Measurements from ENCODE around the gene ABHD6.

ABHD6 gene

GRCh38 chr3:58324391-58325390 is 87.1 kb downstream of the ABHD6 start:
- peak overlapping the region; percentile 45 for H3K4me3 Mint-ChIP-seq
- DNase-seq, result no peak
- no peaks in the 10 kb centered on the region for H3K27me3 Mint-ChIP-seq
- no peaks in the 10 kb centered on the region for H3K9me3 Mint-ChIP-seq
- ATAC-seq, result peak; percentile 70
- peaks cover 45% of the 10 kb centered on the region for H3K4me1 Mint-ChIP-seq
- peaks cover 9% of the 10 kb centered on the region for H3K36me3 Mint-ChIP-seq (ENCODE audit: low read depth)
- H3K27ac Mint-ChIP-seq, result peak overlapping the region; percentile 91

- H3K4me3 Mint-ChIP-seq, result no peak overlapping the region
- peaks cover 45% of the 10 kb centered on the region for H3K4me1 Mint-ChIP-seq
- no peaks in the 10 kb centered on the region for H3K9me3 Mint-ChIP-seq
- H3K36me3 Mint-ChIP-seq (ENCODE audit: low read depth), result peaks cover 6% of the 10 kb centered on the region
- peak overlapping the region; percentile 91 for H3K27ac Mint-ChIP-seq
- no peaks in the 10 kb centered on the region for H3K27me3 Mint-ChIP-seq
- no peak for DNase-seq
- ATAC-seq, result no peak
Measured at GRCh38 chr3:58325525-58325992, 88.0 kb downstream of the ABHD6 start.

GRCh38 chr3:58326267-58326900 is 88.8 kb downstream of the ABHD6 start:
- no peak overlapping the region for H3K4me3 Mint-ChIP-seq
- no peak for ATAC-seq

GRCh38 chr3:58329150-58329921 is 91.7 kb downstream of the ABHD6 start:
- Mint-ChIP-seq H3K4me1 (peaks cover 39% of the 10 kb centered on the region), H3K27ac (no peak overlapping the region), H3K4me3 (no peak overlapping the region), H3K9me3 (no peaks in the 10 kb centered on the region), H3K27me3 (no peaks in the 10 kb centered on the region), H3K36me3 (ENCODE audit: low read depth) (no peaks in the 10 kb centered on the region)
- ATAC-seq (no peak), DNase-seq (no peak)

More at GRCh38 chr3:58326267-58326900, 88.8 kb downstream of the ABHD6 start:
- H3K27me3 Mint-ChIP-seq, result no peaks in the 10 kb centered on the region
- no peaks in the 10 kb centered on the region for H3K36me3 Mint-ChIP-seq (ENCODE audit: low read depth)
- no peaks in the 10 kb centered on the region for H3K9me3 Mint-ChIP-seq
- DNase-seq, result no peak
- H3K4me1 Mint-ChIP-seq, result peaks cover 41% of the 10 kb centered on the region
- no peak overlapping the region for H3K27ac Mint-ChIP-seq

GRCh38 chr3:58329922-58330413 is 92.4 kb downstream of the ABHD6 start:
- peaks cover 38% of the 10 kb centered on the region for H3K4me1 Mint-ChIP-seq
- DNase-seq (no peak), ATAC-seq (no peak)
- H3K9me3 Mint-ChIP-seq, result no peaks in the 10 kb centered on the region
- no peaks in the 10 kb centered on the region for H3K36me3 Mint-ChIP-seq (ENCODE audit: low read depth)
- no peaks in the 10 kb centered on the region for H3K27me3 Mint-ChIP-seq
- H3K4me3 Mint-ChIP-seq, result no peak overlapping the region
- no peak overlapping the region for H3K27ac Mint-ChIP-seq

- H3K4me1 Mint-ChIP-seq, result peaks cover 41% of the 10 kb centered on the region
- no peaks in the 10 kb centered on the region for H3K9me3 Mint-ChIP-seq
- peak overlapping the region; percentile 97 for H3K4me3 Mint-ChIP-seq
- peak overlapping the region; percentile 60 for H3K27ac Mint-ChIP-seq
- DNase-seq, result no peak
- no peak for ATAC-seq
- no peaks in the 10 kb centered on the region for H3K27me3 Mint-ChIP-seq
- peaks cover 8% of the 10 kb centered on the region for H3K36me3 Mint-ChIP-seq (ENCODE audit: low read depth)
Measured at GRCh38 chr3:58331593-58332152, 94.1 kb downstream of the ABHD6 start.

DNA sequence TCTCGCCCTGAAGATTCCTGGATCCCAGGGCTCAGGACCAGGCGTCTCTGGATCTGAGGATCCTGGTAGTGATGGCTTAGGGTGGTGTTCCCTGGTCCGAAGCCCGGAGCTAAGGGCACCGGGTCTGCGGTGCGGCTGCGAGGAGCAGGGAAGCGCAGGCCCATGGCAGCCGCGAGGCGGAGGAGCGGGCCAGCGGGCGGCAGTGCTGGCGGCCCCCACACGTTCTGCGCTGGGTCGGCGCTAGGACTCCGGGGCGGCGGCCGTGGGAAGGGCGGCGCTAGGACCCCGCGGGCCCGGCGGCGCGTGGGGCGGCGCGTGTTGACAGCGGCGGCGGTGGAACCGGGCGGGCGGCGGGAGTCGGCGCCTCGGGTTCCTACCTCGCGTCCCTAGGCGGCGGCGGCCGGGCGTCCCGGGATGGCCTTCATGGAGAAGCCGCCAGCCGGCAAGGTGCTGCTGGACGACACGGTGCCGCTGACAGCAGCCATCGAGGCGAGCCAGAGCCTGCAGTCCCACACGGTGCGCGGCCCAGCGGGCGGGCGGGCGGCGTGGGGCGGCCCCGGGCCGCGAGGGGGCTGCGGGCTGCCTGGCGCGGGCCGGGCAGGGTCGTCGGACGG is 95.1 kb downstream of the ABHD6 start, which contains the start of gene PXK:
TSS of gene PXK (plus strand) at position 318 of the 614 bp plus-strand sequence. CDS start at position 415, 97 bp downstream.
- H3K4me1 Mint-ChIP-seq, result peaks cover 43% of the 10 kb centered on the region
- H3K27ac Mint-ChIP-seq, result peak within 1 kb of the TSS; percentile 89
- H3K9me3 Mint-ChIP-seq, result no peaks in the 10 kb centered on the region
- ATAC-seq (peak; percentile 89), DNase-seq (peak; percentile 84)
- peaks cover 8% of the 10 kb centered on the region for H3K36me3 Mint-ChIP-seq (ENCODE audit: low read depth)
- no peaks in the 10 kb centered on the region for H3K27me3 Mint-ChIP-seq
- peak within 1 kb of the TSS; percentile 97 for H3K4me3 Mint-ChIP-seq

DNA sequence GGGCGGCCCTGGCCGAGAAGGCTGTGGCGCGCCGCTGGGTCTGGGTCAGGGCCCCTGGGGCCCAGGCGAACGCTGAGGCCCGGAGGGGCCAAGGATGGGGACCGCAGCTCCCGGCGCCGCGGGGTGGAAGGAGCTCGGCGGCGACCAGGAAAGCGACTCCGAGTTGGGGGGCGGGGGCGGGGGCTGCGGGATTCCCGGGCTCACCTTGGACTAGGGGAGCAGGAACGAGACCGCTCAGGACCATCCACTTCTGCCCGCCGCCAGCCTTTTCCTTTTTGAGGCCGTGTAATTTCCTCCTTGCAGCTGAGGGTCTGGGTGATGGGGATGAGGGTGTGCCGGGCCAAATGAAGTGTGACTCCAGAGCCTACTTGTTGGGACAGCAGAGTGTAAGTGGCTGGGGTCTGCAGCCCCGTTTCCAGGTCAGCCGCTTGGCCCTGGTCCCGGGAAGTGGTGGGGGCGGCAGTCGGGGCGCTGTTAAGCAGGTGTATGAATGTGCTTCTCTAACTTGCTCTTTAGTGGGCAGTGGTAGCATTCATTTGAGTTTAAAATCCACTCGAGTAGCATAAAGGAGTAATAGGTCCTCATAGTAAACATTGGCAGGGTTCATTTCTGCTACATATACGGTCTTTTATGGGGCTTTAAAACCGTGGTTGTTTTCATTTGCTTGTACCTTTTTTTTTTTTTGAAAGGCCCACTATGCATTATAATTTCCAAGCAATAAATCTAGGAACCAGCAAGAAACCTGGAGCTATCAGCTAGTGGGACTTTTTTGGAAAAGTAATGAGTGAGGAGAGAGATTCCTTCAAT is 95.8 kb downstream of the ABHD6 start:
- Mint-ChIP-seq H3K9me3 (no peaks in the 10 kb centered on the region), H3K27me3 (no peaks in the 10 kb centered on the region), H3K27ac (peak overlapping the region; percentile 89), H3K4me1 (peaks cover 43% of the 10 kb centered on the region), H3K36me3 (ENCODE audit: low read depth) (peaks cover 8% of the 10 kb centered on the region), H3K4me3 (peak overlapping the region; percentile 97)
- peak; percentile 53 for DNase-seq
- peak; percentile 20 for ATAC-seq

DNA sequence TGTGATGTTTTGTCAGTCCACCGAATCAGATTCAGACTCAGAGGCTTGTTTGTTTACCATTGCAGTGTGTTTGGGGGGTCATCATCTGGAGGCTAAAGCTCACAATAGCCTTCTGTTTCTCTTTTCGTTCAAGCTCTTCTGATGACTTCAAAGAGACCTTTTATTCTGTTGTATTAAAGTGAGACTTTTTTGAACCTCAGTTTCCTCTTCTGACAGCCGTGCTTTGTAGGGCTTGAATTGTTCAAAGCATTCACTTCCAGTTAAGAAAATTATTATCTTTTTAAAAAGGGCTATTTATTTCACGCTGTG is 96.4 kb downstream of the ABHD6 start:
- no peaks in the 10 kb centered on the region for H3K9me3 Mint-ChIP-seq
- H3K27ac Mint-ChIP-seq, result peak overlapping the region; percentile 89
- H3K27me3 Mint-ChIP-seq, result no peaks in the 10 kb centered on the region
- peaks cover 9% of the 10 kb centered on the region for H3K36me3 Mint-ChIP-seq (ENCODE audit: low read depth)
- peaks cover 45% of the 10 kb centered on the region for H3K4me1 Mint-ChIP-seq
- H3K4me3 Mint-ChIP-seq, result peak overlapping the region; percentile 97
- ATAC-seq (no peak), DNase-seq (no peak)

GRCh38 chr3:58334506-58334884 is 96.9 kb downstream of the ABHD6 start:
- DNase-seq (no peak), ATAC-seq (no peak)
- Mint-ChIP-seq H3K4me3 (peak overlapping the region; percentile 97), H3K27me3 (no peaks in the 10 kb centered on the region), H3K27ac (peak overlapping the region; percentile 92), H3K9me3 (no peaks in the 10 kb centered on the region), H3K4me1 (peaks cover 47% of the 10 kb centered on the region), H3K36me3 (ENCODE audit: low read depth) (peaks cover 12% of the 10 kb centered on the region)

GRCh38 chr3:58335652-58335947 is 98.0 kb downstream of the ABHD6 start:
- Mint-ChIP-seq H3K36me3 (ENCODE audit: low read depth) (peaks cover 13% of the 10 kb centered on the region), H3K4me3 (peak overlapping the region; percentile 97), H3K4me1 (peaks cover 47% of the 10 kb centered on the region), H3K9me3 (no peaks in the 10 kb centered on the region), H3K27me3 (no peaks in the 10 kb centered on the region), H3K27ac (peak overlapping the region; percentile 92)
- DNase-seq (no peak), ATAC-seq (no peak)

DNA sequence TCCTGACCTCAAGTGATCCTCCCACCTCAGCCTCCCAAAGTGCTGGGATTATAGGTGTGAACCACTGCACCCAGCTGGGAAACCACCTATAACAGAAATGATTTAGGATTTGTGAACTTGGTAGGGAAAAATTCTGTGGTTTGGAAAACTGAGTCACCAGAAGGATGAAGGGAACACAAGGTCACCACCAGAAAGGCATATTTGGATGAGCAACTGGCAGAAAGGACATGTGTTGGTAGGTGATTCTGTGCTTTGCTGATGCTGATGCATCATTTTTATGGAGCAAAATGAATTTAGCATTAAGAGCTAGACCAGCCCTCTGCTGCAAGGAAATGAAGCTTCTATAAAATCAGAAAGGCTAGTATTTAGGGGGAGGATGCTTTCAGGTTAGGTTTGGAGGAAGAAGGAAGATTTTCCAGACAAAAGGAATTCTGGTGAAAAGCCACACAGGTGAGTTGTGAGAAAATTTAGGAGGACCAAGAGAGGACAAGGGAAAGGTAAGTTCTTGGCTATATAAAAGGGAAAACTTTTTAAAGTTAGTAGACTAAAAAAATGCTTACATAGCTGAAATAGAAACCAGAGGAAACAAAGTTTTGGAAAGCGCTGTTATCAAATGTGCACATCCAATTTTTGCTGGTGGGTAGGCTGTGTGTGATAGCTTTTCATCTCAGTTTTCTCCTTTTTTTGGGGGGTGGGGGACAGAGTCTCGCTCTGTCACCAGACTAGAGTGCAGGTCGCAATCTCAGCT is 98.7 kb downstream of the ABHD6 start:
- H3K27me3 Mint-ChIP-seq, result no peaks in the 10 kb centered on the region
- peaks cover 51% of the 10 kb centered on the region for H3K4me1 Mint-ChIP-seq
- H3K27ac Mint-ChIP-seq, result peak overlapping the region; percentile 92
- no peak for DNase-seq
- H3K36me3 Mint-ChIP-seq (ENCODE audit: low read depth), result peaks cover 18% of the 10 kb centered on the region
- no peaks in the 10 kb centered on the region for H3K9me3 Mint-ChIP-seq
- H3K4me3 Mint-ChIP-seq, result peak overlapping the region; percentile 0
- ATAC-seq, result no peak

GRCh38 chr3:58337190-58337589 is 99.6 kb downstream of the ABHD6 start:
- no peak for DNase-seq
- peaks cover 18% of the 10 kb centered on the region for H3K36me3 Mint-ChIP-seq (ENCODE audit: low read depth)
- peaks cover 45% of the 10 kb centered on the region for H3K4me1 Mint-ChIP-seq

More at GRCh38 chr3:58337190-58337589, 99.6 kb downstream of the ABHD6 start:
- ATAC-seq, result no peak
- Mint-ChIP-seq H3K27me3 (no peaks in the 10 kb centered on the region), H3K4me3 (no peak overlapping the region), H3K9me3 (no peaks in the 10 kb centered on the region), H3K27ac (no peak overlapping the region)
